Right lobe of liver (tissue), 6 donors: ENCODE data around the gene COL4A5. TPM values are rescaled to one million over a fixed set of nuclear protein-coding genes. Genes with fewer than 3 reads are reported as not detected.

ENCODE experiments used
- ATAC-seq, 4 donors: fragments of 200-7000 bp; cut with Tn5 transposase; one replicate each; pipeline ENCODE4 v1.9.1; 2020; ENCODE audit warnings: mild to moderate bottlenecking in 4 of 4, moderate library complexity in 4 of 4
- DNase-seq, 3 donors: peaks; one replicate each; pipeline ENCODE4 v3.0.0-alpha.2; 2020
- H3K27ac ChIP-seq, 3 donors: fragments of 200-600 bp; one replicate each; pipeline ENCODE4 v1.8.0; 2022
- H3K27me3 ChIP-seq, 2 donors: fragments of 200-600 bp; one replicate each; pipeline ENCODE4 v1.8.0; 2022
- H3K36me3 ChIP-seq, 4 donors: fragments of 200-600 bp; sonication (generic) in 1 of 4; one replicate each; pipeline versions ENCODE4 v1.5.1 to v1.8.0; 2017 to 2022; ENCODE audit warnings: control low read depth in 1 of 4
- H3K4me1 ChIP-seq, 4 donors: fragments of 200-600 bp; sonication (generic) in 1 of 4; one replicate each; pipeline versions ENCODE4 v1.5.1 to v1.8.0; 2017 to 2022; ENCODE audit warnings: control low read depth in 1 of 4
- H3K4me3 ChIP-seq, 3 donors: fragments of 200-600 bp; one replicate each; pipeline ENCODE4 v1.8.0; 2022
- H3K9me3 ChIP-seq, 4 donors: fragments of 200-600 bp; sonication (generic) in 1 of 4; one replicate each; pipeline versions ENCODE4 v1.5.1 to v1.8.0; 2017 to 2022; ENCODE audit warnings: control low read depth in 1 of 4
- POLR2A ChIP-seq: fragments of 450-650 bp; IDR thresholded peaks from one replicate; pipeline ENCODE4 v1.6.1; 2017; ENCODE audit warnings: antibody characterized with exemption, mild to moderate bottlenecking
- WGBS: methylation state at CpG from one replicate; pipeline ENCODE4 v1.1.6; 2018; ENCODE audit warnings: low coverage, low lambda C conversion rate; ENCODE audit not compliant: insufficient coverage; ENCODE audit errors: missing lambda C conversion rate; 5-methylcytosine and 5-hydroxymethylcytosine counted together
- intact Hi-C, 2 donors: fragments of 100-400 bp; cut with DNase I; formaldehyde crosslinking; loops; one replicate each; pipeline versions ENCODE4 v1.11.2 to v1.14.1; 2022
- total RNA-seq, 6 experiments: library from RNA; depleted of rRNA in 2 of 6; stranded (reverse); fragments of >200 nt in 2 of 6; fragmentation: NEBNext Ultra II Directional in 3 of 6; extraction: Animal tissue kit (Norgen Biotek cat#: 25700) in 3 of 6; gene quantifications; one replicate each; pipeline versions ENCODE4 v1.1.0 to v1.2.4, GENCODE V29; 2016 to 2023
- TF ChIP-seq, protein P1 (sequence below), 4 donors: fragments of 200-600 bp in 3 of 4; fragments of 450-650 bp in 1 of 4; IDR thresholded peaks; one replicate each; pipeline versions ENCODE4 v1.5.1 to v1.8.0; 2016 to 2022; ENCODE audit warnings: antibody characterized with exemption in 4 of 4, mild to moderate bottlenecking in 2 of 4
- donor health status: DM: no; HTN: yes; CAD: no.
- donor health status: DM: no; HTN: no; CAD: no.
- donor health status: DM: no; HTN: no; CAD: no.
- donor health status: DM: no; HTN: yes; CAD: no.
- donor health status: DM: no; HTN: yes; CAD: no.

COL4A5 gene
- total RNA-seq, 6 experiments from 2014 or later, result 0.65 to 4.0 (median 1.6) TPM

DNA sequence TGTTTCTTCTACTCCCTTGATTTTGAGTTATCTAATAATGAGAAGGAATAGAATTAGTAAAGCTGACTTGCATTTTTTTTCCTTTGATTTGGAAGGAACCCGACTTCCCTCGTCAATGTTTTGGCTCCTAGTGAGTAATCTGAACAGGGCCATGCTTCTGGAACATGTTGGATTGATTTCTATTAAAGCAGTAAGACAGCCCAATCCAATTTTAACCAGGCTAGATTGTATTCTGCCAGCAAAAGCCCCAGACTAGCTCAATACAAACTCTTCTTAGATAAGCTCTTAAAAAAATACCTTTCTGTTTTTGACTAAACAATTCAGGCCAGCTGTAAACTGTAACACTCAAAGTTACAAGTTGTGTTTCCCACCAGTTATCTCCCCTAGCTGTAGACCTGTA is 170.5 kb downstream of the COL4A5 start:
- no peak for DNase-seq
- Histone ChIP-seq H3K4me1 (no peaks in the 10 kb centered on the region), H3K4me3 (no peak overlapping the region), H3K9me3 (no peaks in the 10 kb centered on the region), H3K27ac (no peak overlapping the region), H3K27me3 (peaks cover 0 to 4% of the 10 kb centered on the region in 2 donors), H3K36me3 (no peaks in the 10 kb centered on the region)
- 26% methylated on average over 2 of the region's 2 CpGs for WGBS
- no peak for TF ChIP-seq POLR2A
- TF ChIP-seq, protein P1, sequence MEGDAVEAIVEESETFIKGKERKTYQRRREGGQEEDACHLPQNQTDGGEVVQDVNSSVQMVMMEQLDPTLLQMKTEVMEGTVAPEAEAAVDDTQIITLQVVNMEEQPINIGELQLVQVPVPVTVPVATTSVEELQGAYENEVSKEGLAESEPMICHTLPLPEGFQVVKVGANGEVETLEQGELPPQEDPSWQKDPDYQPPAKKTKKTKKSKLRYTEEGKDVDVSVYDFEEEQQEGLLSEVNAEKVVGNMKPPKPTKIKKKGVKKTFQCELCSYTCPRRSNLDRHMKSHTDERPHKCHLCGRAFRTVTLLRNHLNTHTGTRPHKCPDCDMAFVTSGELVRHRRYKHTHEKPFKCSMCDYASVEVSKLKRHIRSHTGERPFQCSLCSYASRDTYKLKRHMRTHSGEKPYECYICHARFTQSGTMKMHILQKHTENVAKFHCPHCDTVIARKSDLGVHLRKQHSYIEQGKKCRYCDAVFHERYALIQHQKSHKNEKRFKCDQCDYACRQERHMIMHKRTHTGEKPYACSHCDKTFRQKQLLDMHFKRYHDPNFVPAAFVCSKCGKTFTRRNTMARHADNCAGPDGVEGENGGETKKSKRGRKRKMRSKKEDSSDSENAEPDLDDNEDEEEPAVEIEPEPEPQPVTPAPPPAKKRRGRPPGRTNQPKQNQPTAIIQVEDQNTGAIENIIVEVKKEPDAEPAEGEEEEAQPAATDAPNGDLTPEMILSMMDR (IDR thresholded peaks at IDR 0.05), result no peak
- ATAC-seq, result no peak
- intact Hi-C loops, result no loop called here

DNA sequence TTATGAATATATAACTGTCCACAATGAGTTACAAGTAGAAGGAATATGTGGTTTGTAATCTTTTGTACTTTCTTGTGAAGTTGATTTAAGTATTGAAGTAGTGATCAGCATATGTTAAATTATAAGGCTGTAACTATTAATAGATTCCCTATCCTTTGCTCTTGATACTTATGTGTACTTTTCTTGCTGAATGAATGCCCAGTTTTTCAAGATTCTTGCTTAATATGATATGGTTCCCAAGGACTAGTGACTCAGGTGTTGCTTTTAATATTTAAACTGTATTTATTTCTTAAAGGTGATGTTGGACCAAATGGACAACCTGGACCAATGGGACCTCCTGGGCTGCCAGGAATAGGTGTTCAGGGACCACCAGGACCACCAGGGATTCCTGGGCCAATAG is 175.0 kb downstream of the COL4A5 start:
- Histone ChIP-seq H3K36me3 (no peaks in the 10 kb centered on the region), H3K9me3 (no peaks in the 10 kb centered on the region), H3K27me3 (no peaks in the 10 kb centered on the region), H3K4me1 (no peaks in the 10 kb centered on the region), H3K4me3 (no peak overlapping the region), H3K27ac (no peak overlapping the region)
- TF ChIP-seq, protein P1 (IDR thresholded peaks at IDR 0.05), result no peak
- TF ChIP-seq POLR2A, result no peak
- intact Hi-C loops, result no loop called here
- DNase-seq (no peak), ATAC-seq (no peak)

DNA sequence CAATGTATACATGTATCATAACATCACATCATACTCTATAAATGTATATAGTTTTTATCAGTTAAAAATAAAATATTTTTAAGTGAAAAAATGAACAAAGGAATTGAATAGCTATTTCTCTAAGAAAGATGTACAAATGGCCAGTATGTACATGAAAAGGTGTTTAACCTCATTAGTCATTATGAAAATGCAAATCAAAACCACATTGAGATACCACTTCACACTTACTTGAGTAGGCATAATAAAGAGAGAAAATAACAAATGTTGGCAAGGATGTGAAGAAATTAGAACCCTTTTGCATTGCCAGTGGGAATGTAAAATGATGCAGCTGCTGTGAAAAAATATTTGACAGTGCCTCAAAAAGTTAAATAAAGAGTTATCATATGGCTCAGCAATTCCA is 201.2 kb downstream of the COL4A5 start:
- Histone ChIP-seq H3K4me3 (no peak overlapping the region), H3K4me1 (no peaks in the 10 kb centered on the region), H3K9me3 (no peaks in the 10 kb centered on the region), H3K27ac (no peak overlapping the region), H3K36me3 (no peaks in the 10 kb centered on the region), H3K27me3 (no peaks in the 10 kb centered on the region)
- intact Hi-C loops, result no loop called here
- ATAC-seq (no peak), DNase-seq (no peak)
- no peak for TF ChIP-seq POLR2A
- TF ChIP-seq, protein P1 (IDR thresholded peaks at IDR 0.05), result no peak

DNA sequence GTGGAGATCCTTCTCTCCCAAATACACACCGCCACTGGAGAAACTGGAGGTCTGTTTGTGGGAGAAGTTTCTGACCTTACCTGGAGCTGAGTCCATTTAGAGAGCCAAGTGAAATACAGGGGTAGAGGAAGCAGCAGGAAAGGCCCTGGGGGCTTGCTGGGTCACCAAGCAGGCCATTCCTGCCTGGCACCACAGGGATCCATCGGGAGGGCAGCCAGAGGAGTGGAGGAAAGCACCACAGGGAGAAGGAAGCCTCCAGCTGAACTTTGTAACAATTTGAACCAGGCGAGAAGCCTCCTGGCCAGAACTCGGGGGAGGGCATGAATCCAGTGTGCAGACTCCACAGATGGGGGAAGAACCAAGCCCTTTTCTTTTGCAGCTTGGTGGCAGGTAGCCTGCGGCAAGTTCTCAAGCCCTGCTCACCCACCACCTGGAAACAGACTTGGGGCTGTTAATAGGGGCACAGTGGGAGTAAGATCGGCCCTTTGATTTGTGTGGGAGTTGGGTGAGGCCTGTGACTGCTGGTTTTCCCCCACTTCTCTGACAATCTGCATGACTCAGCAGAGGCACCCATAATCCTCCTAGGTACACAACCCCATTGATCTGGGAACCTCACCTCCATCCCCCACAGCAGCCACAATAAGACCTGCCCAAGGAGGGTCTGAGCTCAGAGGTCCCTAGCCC is 202.1 kb downstream of the COL4A5 start:
- Histone ChIP-seq H3K4me1 (no peaks in the 10 kb centered on the region), H3K27me3 (no peaks in the 10 kb centered on the region), H3K9me3 (no peaks in the 10 kb centered on the region), H3K27ac (no peak overlapping the region), H3K4me3 (no peak overlapping the region), H3K36me3 (no peaks in the 10 kb centered on the region)
- intact Hi-C loops, result no loop called here
- WGBS, result 29% methylated on average over 1 of the region's 6 CpGs
- DNase-seq, result no peak
- no peak for TF ChIP-seq POLR2A
- TF ChIP-seq, protein P1 (IDR thresholded peaks at IDR 0.05), result no peak
- no peak for ATAC-seq

DNA sequence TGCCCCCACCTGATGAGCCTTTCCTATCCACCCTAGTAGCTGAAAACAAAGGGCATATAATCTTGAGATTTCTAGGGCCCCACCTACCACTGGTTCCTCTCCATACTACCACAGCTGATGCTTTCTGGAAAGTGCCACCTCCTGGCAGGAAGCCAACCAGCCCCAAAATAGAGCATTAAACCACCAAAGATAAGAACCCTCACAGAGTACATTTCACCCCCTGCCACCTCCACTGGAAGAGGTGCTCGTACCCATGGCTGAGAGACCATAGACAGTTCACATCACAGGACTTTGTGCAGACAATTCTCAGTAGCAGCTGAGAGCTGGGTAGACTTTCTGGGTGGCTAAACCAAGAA is 202.6 kb downstream of the COL4A5 start:
- intact Hi-C loops, result no loop called here
- Histone ChIP-seq H3K4me1 (no peaks in the 10 kb centered on the region), H3K36me3 (no peaks in the 10 kb centered on the region), H3K4me3 (no peak overlapping the region), H3K27ac (no peak overlapping the region), H3K9me3 (no peaks in the 10 kb centered on the region), H3K27me3 (no peaks in the 10 kb centered on the region)
- ATAC-seq (no peak), DNase-seq (no peak)
- no CpG with 5 or more reads among the region's 1 CpG for WGBS
- TF ChIP-seq, protein P1 (IDR thresholded peaks at IDR 0.05), result no peak
- TF ChIP-seq POLR2A, result no peak
